GM12878 (cell line): ENCODE data around the gene DNAJC19. TPM values are rescaled to one million over a fixed set of nuclear protein-coding genes. Genes with fewer than 3 reads are reported as not detected.

Experiments
- ATAC-seq: fragments of 200-7000 bp; cut with Tn5 transposase; 3 replicates; pipeline ENCODE4 v1.9.1; 2020; ENCODE audit warnings: mild to moderate bottlenecking, moderate library complexity
- BruUV-seq: library from RNA; stranded (reverse); fragments of 400-500 nt; replicated peaks from 2 replicates; lab custom pipeline; 2021; lab: Mats Ljungman, UMichigan
- CTCF ChIA-PET: fragments of 300-600 bp; sonication (Branson Sonifier 250); formaldehyde crosslinking; extraction: SDS; loops from one replicate; lab custom pipeline; 2021; ENCODE audit warnings: inconsistent platforms; lab: Yijun Ruan, JAX
- POLR2A ChIA-PET: fragments of 350-600 bp; formaldehyde crosslinking; extraction: SDS; loops from one replicate; lab custom pipeline; 2021; ENCODE audit warnings: inconsistent platforms; lab: Charles Lee
- RAD21 ChIA-PET: fragments of 300-600 bp; sonication (Branson Sonifier 250); formaldehyde crosslinking; loops from one replicate; lab custom pipeline; 2023; ENCODE audit warnings: antibody characterized with exemption; ENCODE audit not compliant: unreplicated experiment; lab: Charles Lee
- SMC1A ChIA-PET: fragments of 300-600 bp; sonication (Branson Sonifier 250); formaldehyde crosslinking; loops from one replicate; lab custom pipeline; 2023; ENCODE audit not compliant: unreplicated experiment, uncharacterized antibody; lab: Charles Lee
- DNase-seq: peaks from one replicate; pipeline ENCODE4 v3.0.0-alpha.2; 2011; ENCODE audit warnings: low read depth, low spot score
- FAIRE-seq: peaks from 3 replicates; lab custom pipeline; 2011; peaks lifted over from hg19 to GRCh38; lab: Jason Lieb, UNC
- H2AFZ ChIP-seq: 2 replicates; pipeline ENCODE4 v1.6.0; 2011; ENCODE audit warnings: low read depth, low read length, control low read depth; ENCODE audit not compliant: control insufficient read depth
- H3K27ac ChIP-seq: 2 replicates; pipeline ENCODE4 v1.5.1; 2011; ENCODE audit warnings: control low read depth; ENCODE audit not compliant: control insufficient read depth, insufficient read depth
- H3K27me3 ChIP-seq, 2 experiments: replicated peaks in 1 of 2; 2 replicates each; pipeline versions ENCODE4 v1.6.0 to v1.6.1; 2011; ENCODE audit warnings: low read length in 1 of 2; ENCODE audit not compliant: control insufficient read depth in 2 of 2, insufficient read depth in 2 of 2
- H3K36me3 ChIP-seq, 2 experiments: 2 replicates each; pipeline ENCODE4 v1.5.1; 2011; ENCODE audit warnings: low read length in 1 of 2; ENCODE audit not compliant: control insufficient read depth in 2 of 2, insufficient read depth in 2 of 2
- H3K4me1 ChIP-seq: 2 replicates; pipeline ENCODE4 v1.6.1; 2011; ENCODE audit warnings: mild to moderate bottlenecking, low read length, moderate library complexity, mixed read lengths; ENCODE audit not compliant: control insufficient read depth, insufficient read depth
- H3K4me2 ChIP-seq: 2 replicates; pipeline ENCODE4 v1.6.0; 2011; ENCODE audit warnings: control low read depth; ENCODE audit not compliant: control insufficient read depth, insufficient read depth
- H3K4me3 ChIP-seq: fragments of 200-600 bp; sonication (generic); 2 replicates; pipeline ENCODE4 v1.5.1; 2016
- H3K79me2 ChIP-seq: 2 replicates; pipeline ENCODE4 v1.6.0; 2011; ENCODE audit warnings: low read length; ENCODE audit not compliant: control insufficient read depth, insufficient read depth
- H3K9ac ChIP-seq: 2 replicates; pipeline ENCODE4 v1.8.0; 2011; ENCODE audit warnings: low read length, control low read depth, mixed read lengths; ENCODE audit not compliant: control insufficient read depth, insufficient read depth
- H3K9me3 ChIP-seq: replicated peaks from 3 replicates; pipeline ENCODE4 v1.5.1; 2011; ENCODE audit warnings: mild to moderate bottlenecking, low read length; ENCODE audit not compliant: control insufficient read depth, insufficient read depth
- H4K20me1 ChIP-seq: 2 replicates; pipeline ENCODE4 v1.6.0; 2011; ENCODE audit not compliant: control insufficient read depth, insufficient read depth
- ASH2L ChIP-seq: fragments of 300-600, 200-600 bp; sonication (generic); IDR thresholded peaks from 2 replicates; pipeline ENCODE4 v1.6.1; 2017; ENCODE audit warnings: low read depth, mild to moderate bottlenecking, borderline replicate concordance
- BACH1 ChIP-seq: fragments of 450-650 bp; IDR thresholded peaks from 2 replicates; pipeline ENCODE4 v1.6.1; 2017; ENCODE audit warnings: mild to moderate bottlenecking, borderline replicate concordance
- DPF2 ChIP-seq: fragments of 450-650 bp; IDR thresholded peaks from 2 replicates; pipeline ENCODE4 v1.6.1; 2017; ENCODE audit warnings: mild to moderate bottlenecking
- FOXK2 ChIP-seq: fragments of 450-650 bp; IDR thresholded peaks from 2 replicates; pipeline ENCODE4 v1.6.1; 2017; ENCODE audit warnings: mild to moderate bottlenecking, moderate library complexity
- SIN3A ChIP-seq: IDR thresholded peaks from 2 replicates; pipeline ENCODE4 v1.6.1; 2012; ENCODE audit warnings: low read depth, low read length, improper control_type of control experiment
- SMC3 ChIP-seq: IDR thresholded peaks from 2 replicates; pipeline ENCODE4 v1.6.1; 2011; ENCODE audit warnings: low read length, improper control_type of control experiment, borderline replicate concordance
- WGBS: methylation state at CpG from one replicate; pipeline ENCODE4 v1.1.6; 2016; ENCODE audit warnings: low lambda C conversion rate; ENCODE audit not compliant: insufficient replicate concordance, insufficient coverage; ENCODE audit errors: missing lambda C conversion rate; 5-methylcytosine and 5-hydroxymethylcytosine counted together
- in situ Hi-C: fragments of 300-500 bp; cut with MboI; formaldehyde crosslinking; loops from 9 replicates; pipeline ENCODE4 v1.14.3; 2018; ENCODE audit warnings: mixed read lengths
- intact Hi-C: fragments of 100-400 bp; cut with micrococcal nuclease; formaldehyde crosslinking; loops from one replicate; pipeline ENCODE4 v1.14.2; 2022; ENCODE audit not compliant: unreplicated experiment
- polyA plus RNA-seq, 11 experiments: library from polyadenylated mRNA; depleted of rRNA in 4 of 11; unstranded in 6 of 11; stranded (reverse) in 5 of 11; fragments of >200 nt; fragmentation: Nextera tagmentation in 4 of 11; fragmentation: Illumina TruSeq in 1 of 11; extraction: Ambion mirVana in 4 of 11; extraction: Trizol in 1 of 11; gene quantifications; 1 replicate in 1 of 11; 2 replicates in 10 of 11; pipeline versions ENCODE4 v1.2.1 to v1.2.3, GENCODE V29; 2011 to 2016; ENCODE audit warnings: inconsistent platforms in 2 of 11, missing spikeins in 2 of 11, low read depth in 1 of 11
- total RNA-seq, 4 experiments: library from RNA; depleted of rRNA in 3 of 4; stranded (reverse); fragments of >200 nt in 3 of 4; fragmentation: Illumina TruSeq in 1 of 4; extraction: Trizol in 1 of 4; gene quantifications; 2 replicates each; pipeline versions ENCODE4 v1.2.1 to v1.2.3, GENCODE V29; 2013 to 2021
- TF ChIP-seq, protein P1 (sequence below): fragments of 450-650 bp; IDR thresholded peaks from 2 replicates; pipeline ENCODE4 v1.6.1; 2017; ENCODE audit warnings: borderline replicate concordance

DNAJC19 gene
- total and polyA plus RNA-seq, 10 of the 15 experiments (the other 5 are each of a cell fraction or from before 2014, with no cell fraction given) = 29.8 to 136 (median 51.3) TPM

GRCh38 chr3:180974286-180974685 lies 15.2 kb downstream of the DNAJC19 start:
- Histone ChIP-seq H3K9ac (no peak overlapping the region), H3K79me2 (no peaks in the 10 kb centered on the region), H3K4me2 (no peak overlapping the region), H3K4me3 (no peak overlapping the region), H3K4me1 (peaks cover 4% of the 10 kb centered on the region), H3K27me3 (no peaks in the 10 kb centered on the region), H3K36me3 (peaks cover 2 to 23% of the 10 kb centered on the region in 2 experiments), H2AFZ (no peak overlapping the region), H4K20me1 (no peaks in the 10 kb centered on the region), H3K27ac (no peak overlapping the region)
- WGBS = 60% methylated on average over 6 of the region's 6 CpGs
- intact Hi-C loops (no loop called here), in situ Hi-C loops (no loop called here)
- no peak for DNase-seq
- ATAC-seq = no peak; the same call in 2 of the 3 replicates
- POLR2A ChIA-PET = no interaction called here
- FAIRE-seq = peak; percentile 23
- BruUV-seq = no TSS peak
- TF ChIP-seq FOXK2 (no peak), SIN3A (no peak), DPF2 (no peak), BACH1 (no peak), ASH2L (no peak), SMC3 (no peak)
- TF ChIP-seq, protein P1, sequence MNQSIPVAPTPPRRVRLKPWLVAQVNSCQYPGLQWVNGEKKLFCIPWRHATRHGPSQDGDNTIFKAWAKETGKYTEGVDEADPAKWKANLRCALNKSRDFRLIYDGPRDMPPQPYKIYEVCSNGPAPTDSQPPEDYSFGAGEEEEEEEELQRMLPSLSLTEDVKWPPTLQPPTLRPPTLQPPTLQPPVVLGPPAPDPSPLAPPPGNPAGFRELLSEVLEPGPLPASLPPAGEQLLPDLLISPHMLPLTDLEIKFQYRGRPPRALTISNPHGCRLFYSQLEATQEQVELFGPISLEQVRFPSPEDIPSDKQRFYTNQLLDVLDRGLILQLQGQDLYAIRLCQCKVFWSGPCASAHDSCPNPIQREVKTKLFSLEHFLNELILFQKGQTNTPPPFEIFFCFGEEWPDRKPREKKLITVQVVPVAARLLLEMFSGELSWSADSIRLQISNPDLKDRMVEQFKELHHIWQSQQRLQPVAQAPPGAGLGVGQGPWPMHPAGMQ = no peak
- TF ChIP-seq, all 136 proteins: peak for 0
- ChIA-PET RAD21 (no interaction called here), SMC1A (interaction anchor here (1.2 kb wide), 1 partner anchor 10 kb away, joined by 4 read pairs; no protein-coding TSS in a partner anchor), CTCF (interaction anchor here (1.0 to 1.1 kb wide), 2 partner anchors 15 to 39 kb away, joined by 3 to 4 read pairs; partner anchors contain the start of gene DNAJC19)
- H3K9me3 ChIP-seq = no peaks in the 10 kb centered on the region; the same call in 2 of the 3 replicates
